Activated CD4-positive, CD25-positive, alpha-beta regulatory T cell (primary cell): ENCODE data around the gene SHCBP1.

Experiments
- DNase-seq, 4 experiments: peaks; one replicate each; lab custom pipeline; 2025; lab: John Stamatoyannopoulos, UW

The SHCBP1 gene

GRCh38 chr16:46614006-46614405 is 7.2 kb downstream of the SHCBP1 start:
- no peak for DNase-seq

GRCh38 chr16:46613352-46613751 is 7.8 kb downstream of the SHCBP1 start:
- DNase-seq: no peak

- no peak for DNase-seq
Measured at GRCh38 chr16:46612121-46612520, 9.1 kb downstream of the SHCBP1 start.

GRCh38 chr16:46607529-46607928 is 13.7 kb downstream of the SHCBP1 start:
- no peak for DNase-seq

- no peak for DNase-seq
Measured at GRCh38 chr16:46606231-46606630, 14.9 kb downstream of the SHCBP1 start.

GRCh38 chr16:46591257-46591656 is 29.9 kb downstream of the SHCBP1 start:
- DNase-seq: no peak

- no peak for DNase-seq
Measured at GRCh38 chr16:46586011-46586577, 35.1 kb downstream of the SHCBP1 start.

GRCh38 chr16:46583036-46583435 is 38.1 kb downstream of the SHCBP1 start:
- DNase-seq: no peak

GRCh38 chr16:46582313-46582712 is 38.9 kb downstream of the SHCBP1 start:
- no peak for DNase-seq

GRCh38 chr16:46577988-46578579 is 43.1 kb downstream of the SHCBP1 start:
- no peak for DNase-seq

- no peak for DNase-seq
Measured at GRCh38 chr16:46573834-46574159, 47.4 kb downstream of the SHCBP1 start.

- DNase-seq: no peak
Measured at GRCh38 chr16:46573008-46573833, 48.0 kb downstream of the SHCBP1 start.

- DNase-seq: no peak
Measured at GRCh38 chr16:46569231-46569735, 51.9 kb downstream of the SHCBP1 start.

GRCh38 chr16:46568472-46569230 is 52.5 kb downstream of the SHCBP1 start:
- no peak for DNase-seq

GRCh38 chr16:46562979-46563378 is 58.2 kb downstream of the SHCBP1 start:
- DNase-seq: no peak

GRCh38 chr16:46558018-46558417 is 63.2 kb downstream of the SHCBP1 start:
- DNase-seq: no peak

GRCh38 chr16:46555951-46556350 is 65.2 kb downstream of the SHCBP1 start:
- DNase-seq: no peak

- DNase-seq: peak in 2 of 4 experiments; percentile 11 to 31
Measured at GRCh38 chr16:46554435-46554834, 66.7 kb downstream of the SHCBP1 start.

GRCh38 chr16:46549477-46549876 is 71.7 kb downstream of the SHCBP1 start:
- no peak for DNase-seq
